Adrenal gland (tissue), 5 donors: Measurements from ENCODE around the gene TDRD7.

Experiments
- CTCF ChIP-seq, 6 experiments: fragments of 450-650 bp in 4 of 6; fragments of 200-600 bp in 2 of 6; sonication (generic) in 1 of 6; IDR thresholded peaks; 1 replicate in 5 of 6; 2 replicates in 1 of 6; pipeline versions ENCODE4 v1.5.1 to v1.8.0; 2016 to 2021; ENCODE audit warnings: antibody characterized with exemption in 6 of 6, mild to moderate bottlenecking in 2 of 6, moderate library complexity in 1 of 6
- POLR2A ChIP-seq, 2 donors: fragments of 450-650 bp; IDR thresholded peaks; one replicate each; pipeline ENCODE4 v1.6.1; 2017; ENCODE audit warnings: antibody characterized with exemption in 2 of 2, mild to moderate bottlenecking in 2 of 2, moderate library complexity in 1 of 2
- donor health status: DM: no; HTN: no; CAD: no.

DNA sequence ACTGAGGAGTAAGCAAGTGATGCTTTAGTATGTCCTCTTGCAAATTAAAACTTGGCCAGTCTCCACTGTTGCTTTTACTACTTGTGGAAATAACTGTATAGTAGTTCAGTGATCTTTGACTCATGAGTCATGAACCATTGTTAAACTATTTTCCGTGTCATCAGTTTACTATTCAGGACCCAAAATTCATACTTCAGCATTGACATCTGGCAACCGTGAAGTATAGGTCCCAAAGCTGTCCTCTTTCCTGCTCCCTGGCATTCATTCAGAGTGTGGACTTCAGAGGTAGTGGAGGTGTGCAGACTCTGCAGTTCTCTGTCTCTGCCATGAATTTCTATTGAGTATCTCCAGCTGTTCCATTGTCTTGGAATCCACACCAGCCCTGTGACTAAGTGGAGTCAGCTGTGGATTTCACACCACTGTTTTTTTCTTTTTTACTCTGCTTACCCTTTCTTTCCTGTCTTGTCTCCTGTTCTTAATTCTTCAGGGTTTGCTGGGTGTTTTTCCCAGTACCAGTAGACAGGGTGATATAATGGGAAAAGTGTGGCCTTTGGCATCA is 7.5 kb downstream of the TDRD7 start:
- TF ChIP-seq POLR2A (IDR thresholded peaks at IDR 0.05) (no peak), CTCF (IDR thresholded peaks at IDR 0.05) (no peak)
